Panc1 (cell line): ENCODE measurements around the gene PRSS22. TPM values are rescaled to one million over a fixed set of nuclear protein-coding genes. Genes with fewer than 3 reads are reported as not detected.

Experiments used
- ATAC-seq: fragments of 200-7000 bp; cut with Tn5 transposase; 2 replicates; pipeline ENCODE4 v1.9.1; 2020; ENCODE audit warnings: mild to moderate bottlenecking, moderate library complexity
- BruUV-seq: library from RNA; stranded (reverse); fragments of 400-500 nt; replicated peaks from 2 replicates; lab custom pipeline; 2021; lab: Mats Ljungman, UMichigan
- CTCF ChIA-PET: fragments of 300-600 bp; sonication (Branson Sonifier 250); formaldehyde crosslinking; loops from one replicate; lab custom pipeline; 2022; ENCODE audit warnings: antibody characterized with exemption; lab: Charles Lee
- POLR2A ChIA-PET: fragments of 300-600 bp; sonication (Branson Sonifier 250); formaldehyde crosslinking; loops from one replicate; lab custom pipeline; 2022; ENCODE audit warnings: antibody characterized with exemption; lab: Charles Lee
- DNase-seq: peaks from one replicate; pipeline ENCODE4 v3.0.0-alpha.2; 2010; ENCODE audit warnings: low read depth, low spot score
- H3K27ac ChIP-seq: 2 replicates; pipeline ENCODE4 v1.5.1; 2011; ENCODE audit warnings: mild to moderate bottlenecking, low read length, inconsistent platforms
- H3K27me3 ChIP-seq: fragments of 200-500 bp; sonication (Bioruptor generic); 2 replicates; pipeline ENCODE4 v1.6.0; 2014; ENCODE audit warnings: low read length, inconsistent platforms; ENCODE audit not compliant: control insufficient read depth, insufficient read depth
- H3K36me3 ChIP-seq: fragments of 200-500 bp; sonication (Bioruptor generic); 2 replicates; pipeline ENCODE4 v1.5.1; 2014; ENCODE audit warnings: inconsistent platforms, mild to moderate bottlenecking, low read length, moderate library complexity; ENCODE audit not compliant: control insufficient read depth, insufficient read depth
- H3K4me1 ChIP-seq: 2 replicates; pipeline ENCODE4 v1.5.1; 2011; ENCODE audit warnings: inconsistent platforms, mild to moderate bottlenecking, low read length, moderate library complexity; ENCODE audit not compliant: control insufficient read depth, insufficient read depth
- H3K4me3 ChIP-seq, 2 experiments: 2 replicates each; pipeline ENCODE4 v1.5.1; 2011 to 2012; ENCODE audit warnings: low read depth in 2 of 2, low read length in 2 of 2, mild to moderate bottlenecking in 2 of 2, inconsistent platforms in 1 of 2, moderate library complexity in 1 of 2
- H3K9me3 ChIP-seq: fragments of 200-500 bp; sonication (Bioruptor generic); 2 replicates; pipeline ENCODE4 v1.5.1; 2014; ENCODE audit warnings: low read depth, mild to moderate bottlenecking, inconsistent platforms, low read length, moderate library complexity; ENCODE audit not compliant: control insufficient read depth, insufficient read depth
- POLR2AphosphoS5 ChIP-seq: IDR thresholded peaks from 2 replicates; pipeline ENCODE4 v1.6.1; 2012; ENCODE audit warnings: mild to moderate bottlenecking, low read depth, low read length, moderate library complexity
- SIN3A ChIP-seq: IDR thresholded peaks from 2 replicates; pipeline ENCODE4 v1.6.1; 2012; ENCODE audit warnings: low read depth, mild to moderate bottlenecking, low read length, moderate library complexity, borderline replicate concordance; ENCODE audit not compliant: insufficient read depth
- TCF7L2 ChIP-seq: IDR thresholded peaks from 2 replicates; pipeline ENCODE4 v1.6.1; 2011; ENCODE audit warnings: mild to moderate bottlenecking, low read depth, low read length, inconsistent platforms
- in situ Hi-C: cut with HindIII; loops from 2 replicates; pipeline ENCODE4 v1.10.0; 2016; ENCODE audit warnings: low sequenced_read_pairs, low pct_unique_long_range_greater_than_20kb
- intact Hi-C: fragments of 100-400 bp; cut with micrococcal nuclease; formaldehyde crosslinking; loops from one replicate; pipeline ENCODE4 v1.10.0; 2022; ENCODE audit not compliant: unreplicated experiment
- total RNA-seq: library from RNA; stranded (reverse); gene quantifications from one replicate; pipeline ENCODE4 v1.2.1, GENCODE V29; 2021; ENCODE audit not compliant: unreplicated experiment
- TF ChIP-seq, protein P1 (sequence below), 2 experiments: IDR thresholded peaks; 2 replicates each; pipeline ENCODE4 v1.6.1; 2011 to 2012; ENCODE audit warnings: low read depth in 2 of 2, control low read depth in 1 of 2, low read length in 1 of 2, mild to moderate bottlenecking in 1 of 2, moderate library complexity in 1 of 2; ENCODE audit not compliant: insufficient read depth in 1 of 2
- TF ChIP-seq, protein P2 (sequence below): fragments of 450-650 bp; IDR thresholded peaks from 2 replicates; pipeline ENCODE4 v1.5.1; 2017; ENCODE audit warnings: mild to moderate bottlenecking

The PRSS22 gene
- total RNA-seq, 1 experiment from 2014 or later = 23.9 TPM

DNA sequence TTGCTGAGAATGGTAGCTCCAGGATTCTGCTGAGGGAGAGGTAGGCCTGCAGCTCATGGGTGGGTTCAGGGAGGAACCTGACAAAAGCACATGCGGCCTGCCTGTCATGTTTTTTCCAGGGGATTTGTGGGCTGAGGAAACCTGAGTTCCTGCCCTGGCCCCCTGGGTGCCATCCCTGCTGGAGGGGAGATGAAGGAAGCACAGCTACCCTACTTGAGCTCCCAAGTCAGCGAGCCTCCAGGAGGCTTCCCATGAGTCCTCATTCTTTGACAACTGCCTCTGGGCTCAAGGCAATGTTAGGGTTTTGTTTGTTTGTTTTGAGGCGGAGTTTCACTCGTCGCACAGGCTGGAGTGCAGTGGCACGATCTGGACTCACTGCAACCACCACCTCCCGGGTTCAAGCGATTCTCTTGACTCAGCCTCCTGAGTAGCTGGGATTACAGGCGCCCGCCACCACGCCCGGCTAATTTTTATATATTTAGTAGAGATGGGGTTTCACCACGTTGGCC, 41.6 kb upstream of the PRSS22 start:
- Histone ChIP-seq H3K9me3 (no peaks in the 10 kb centered on the region), H3K27ac (no peak overlapping the region), H3K36me3 (no peaks in the 10 kb centered on the region), H3K4me1 (peaks cover 6% of the 10 kb centered on the region; the same call in 1 of the 2 replicates), H3K4me3 (no peak overlapping the region), H3K27me3 (no peaks in the 10 kb centered on the region)
- ATAC-seq = no peak
- intact Hi-C loops = no loop called here
- in situ Hi-C loops = no loop called here
- CTCF ChIA-PET = no interaction called here
- DNase-seq = no peak
- TF ChIP-seq, protein P1, sequence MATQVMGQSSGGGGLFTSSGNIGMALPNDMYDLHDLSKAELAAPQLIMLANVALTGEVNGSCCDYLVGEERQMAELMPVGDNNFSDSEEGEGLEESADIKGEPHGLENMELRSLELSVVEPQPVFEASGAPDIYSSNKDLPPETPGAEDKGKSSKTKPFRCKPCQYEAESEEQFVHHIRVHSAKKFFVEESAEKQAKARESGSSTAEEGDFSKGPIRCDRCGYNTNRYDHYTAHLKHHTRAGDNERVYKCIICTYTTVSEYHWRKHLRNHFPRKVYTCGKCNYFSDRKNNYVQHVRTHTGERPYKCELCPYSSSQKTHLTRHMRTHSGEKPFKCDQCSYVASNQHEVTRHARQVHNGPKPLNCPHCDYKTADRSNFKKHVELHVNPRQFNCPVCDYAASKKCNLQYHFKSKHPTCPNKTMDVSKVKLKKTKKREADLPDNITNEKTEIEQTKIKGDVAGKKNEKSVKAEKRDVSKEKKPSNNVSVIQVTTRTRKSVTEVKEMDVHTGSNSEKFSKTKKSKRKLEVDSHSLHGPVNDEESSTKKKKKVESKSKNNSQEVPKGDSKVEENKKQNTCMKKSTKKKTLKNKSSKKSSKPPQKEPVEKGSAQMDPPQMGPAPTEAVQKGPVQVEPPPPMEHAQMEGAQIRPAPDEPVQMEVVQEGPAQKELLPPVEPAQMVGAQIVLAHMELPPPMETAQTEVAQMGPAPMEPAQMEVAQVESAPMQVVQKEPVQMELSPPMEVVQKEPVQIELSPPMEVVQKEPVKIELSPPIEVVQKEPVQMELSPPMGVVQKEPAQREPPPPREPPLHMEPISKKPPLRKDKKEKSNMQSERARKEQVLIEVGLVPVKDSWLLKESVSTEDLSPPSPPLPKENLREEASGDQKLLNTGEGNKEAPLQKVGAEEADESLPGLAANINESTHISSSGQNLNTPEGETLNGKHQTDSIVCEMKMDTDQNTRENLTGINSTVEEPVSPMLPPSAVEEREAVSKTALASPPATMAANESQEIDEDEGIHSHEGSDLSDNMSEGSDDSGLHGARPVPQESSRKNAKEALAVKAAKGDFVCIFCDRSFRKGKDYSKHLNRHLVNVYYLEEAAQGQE (IDR thresholded peaks at IDR 0.05; ENCODE audit: insufficient read depth in 1 of 2, low read depth in 2 of 2, low read length in 1 of 2) = no peak
- TF ChIP-seq, protein P2, sequence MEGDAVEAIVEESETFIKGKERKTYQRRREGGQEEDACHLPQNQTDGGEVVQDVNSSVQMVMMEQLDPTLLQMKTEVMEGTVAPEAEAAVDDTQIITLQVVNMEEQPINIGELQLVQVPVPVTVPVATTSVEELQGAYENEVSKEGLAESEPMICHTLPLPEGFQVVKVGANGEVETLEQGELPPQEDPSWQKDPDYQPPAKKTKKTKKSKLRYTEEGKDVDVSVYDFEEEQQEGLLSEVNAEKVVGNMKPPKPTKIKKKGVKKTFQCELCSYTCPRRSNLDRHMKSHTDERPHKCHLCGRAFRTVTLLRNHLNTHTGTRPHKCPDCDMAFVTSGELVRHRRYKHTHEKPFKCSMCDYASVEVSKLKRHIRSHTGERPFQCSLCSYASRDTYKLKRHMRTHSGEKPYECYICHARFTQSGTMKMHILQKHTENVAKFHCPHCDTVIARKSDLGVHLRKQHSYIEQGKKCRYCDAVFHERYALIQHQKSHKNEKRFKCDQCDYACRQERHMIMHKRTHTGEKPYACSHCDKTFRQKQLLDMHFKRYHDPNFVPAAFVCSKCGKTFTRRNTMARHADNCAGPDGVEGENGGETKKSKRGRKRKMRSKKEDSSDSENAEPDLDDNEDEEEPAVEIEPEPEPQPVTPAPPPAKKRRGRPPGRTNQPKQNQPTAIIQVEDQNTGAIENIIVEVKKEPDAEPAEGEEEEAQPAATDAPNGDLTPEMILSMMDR = no peak
- TF ChIP-seq POLR2AphosphoS5 (no peak), SIN3A (no peak), TCF7L2 (no peak)
- POLR2A ChIA-PET = interaction anchor here (0.7 kb wide), 1 partner anchor 10 kb away, joined by 5 read pairs; no protein-coding TSS in a partner anchor
- no TSS peak for BruUV-seq

DNA sequence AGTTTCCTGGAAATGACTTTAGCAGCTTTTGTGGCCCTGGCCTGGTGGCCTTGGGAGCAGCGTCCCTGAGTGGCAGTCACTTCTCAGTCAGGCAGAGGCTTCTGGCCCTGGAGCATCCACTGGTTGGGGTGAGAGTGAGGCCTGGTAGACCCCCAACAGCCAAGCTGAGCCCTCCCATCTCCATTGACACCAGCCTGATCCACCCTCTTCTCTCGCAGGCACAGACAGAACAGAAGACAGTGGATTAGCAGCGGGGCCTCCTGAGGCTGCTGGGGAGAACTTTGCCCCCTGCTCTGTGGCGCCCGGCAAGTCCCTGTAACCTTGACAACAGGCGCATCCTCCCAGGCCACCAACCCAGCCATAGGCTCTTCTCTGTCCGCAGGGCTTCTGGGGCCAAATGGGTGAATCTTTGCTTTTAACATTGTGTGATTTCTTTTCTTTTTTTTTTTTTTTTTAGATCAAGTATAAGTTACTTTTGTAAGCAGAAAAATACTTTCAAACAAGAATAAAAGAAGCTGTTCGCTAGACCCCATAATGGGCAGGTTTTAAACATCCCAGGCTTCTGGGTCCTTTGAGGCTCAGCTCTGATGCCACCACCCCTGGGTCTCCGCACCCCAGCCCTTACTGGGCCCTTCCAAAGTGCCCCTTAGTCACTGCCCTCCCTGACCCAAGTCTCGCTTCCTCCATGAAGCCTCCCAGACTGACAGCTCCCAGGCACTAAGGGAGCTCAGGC, 41.0 kb upstream of the PRSS22 start:
- Histone ChIP-seq H3K4me3 (no peak overlapping the region), H3K36me3 (no peaks in the 10 kb centered on the region), H3K9me3 (no peaks in the 10 kb centered on the region), H3K4me1 (peaks cover 5% of the 10 kb centered on the region; the same call in 1 of the 2 replicates), H3K27me3 (no peaks in the 10 kb centered on the region), H3K27ac (no peak overlapping the region)
- in situ Hi-C loops (no loop called here), intact Hi-C loops (no loop called here)
- ATAC-seq = no peak
- ChIA-PET POLR2A (interaction anchor here (0.7 kb wide), 1 partner anchor 10 kb away, joined by 5 read pairs; no protein-coding TSS in a partner anchor), CTCF (interaction anchor here (1.1 kb wide), 1 partner anchor 60 kb away, joined by 3 read pairs; no protein-coding TSS in a partner anchor)
- TF ChIP-seq, protein P2 = no peak
- TF ChIP-seq SIN3A = no peak
- no peak for TF ChIP-seq POLR2AphosphoS5
- no peak for TF ChIP-seq TCF7L2
- TF ChIP-seq, protein P1 (IDR thresholded peaks at IDR 0.05; ENCODE audit: insufficient read depth in 1 of 2, low read depth in 2 of 2, low read length in 1 of 2) = no peak
- no peak for DNase-seq
- BruUV-seq = no TSS peak
